ENCODE measurements around the gene PPP1R14C.

Gene PPP1R14C

GRCh38 chr6:150256618-150257272, 113.9 kb downstream of the PPP1R14C start:
- DNase-seq: no peak
- in situ Hi-C loops (cut with MboI; ENCODE audit: low pct_unique_long_range_greater_than_20kb, low sequenced_read_pairs): no loop called here

- in situ Hi-C loops (cut with MboI; ENCODE audit: low pct_unique_long_range_greater_than_20kb, low sequenced_read_pairs): no loop called here
- no peak for DNase-seq
Observed at GRCh38 chr6:150258381-150258780, 115.5 kb downstream of the PPP1R14C start.

GRCh38 chr6:150260931-150261330, 118.1 kb downstream of the PPP1R14C start:
- in situ Hi-C loops (cut with MboI; ENCODE audit: low pct_unique_long_range_greater_than_20kb, low sequenced_read_pairs): no loop called here
- no peak for DNase-seq

GRCh38 chr6:150261997-150262697, 119.3 kb downstream of the PPP1R14C start:
- no peak for DNase-seq

GRCh38 chr6:150263765-150264404, 121.0 kb downstream of the PPP1R14C start:
- in situ Hi-C loops (cut with MboI; ENCODE audit: low pct_unique_long_range_greater_than_20kb, low sequenced_read_pairs): no loop called here
- no peak for DNase-seq

More at GRCh38 chr6:150261997-150262697, 119.3 kb downstream of the PPP1R14C start:
- in situ Hi-C loops (cut with MboI; ENCODE audit: low pct_unique_long_range_greater_than_20kb, low sequenced_read_pairs): no loop called here

GRCh38 chr6:150266309-150266708, 123.5 kb downstream of the PPP1R14C start:
- in situ Hi-C loops (cut with MboI; ENCODE audit: low pct_unique_long_range_greater_than_20kb, low sequenced_read_pairs): no loop called here
- DNase-seq: no peak

- no peak for DNase-seq
- in situ Hi-C loops (cut with MboI; ENCODE audit: low pct_unique_long_range_greater_than_20kb, low sequenced_read_pairs): no loop called here
Observed at GRCh38 chr6:150266963-150267685, 124.3 kb downstream of the PPP1R14C start.

- in situ Hi-C loops (cut with MboI; ENCODE audit: low pct_unique_long_range_greater_than_20kb, low sequenced_read_pairs): no loop called here
- DNase-seq: peak; percentile 8
Observed at GRCh38 chr6:150267686-150268561, 125.1 kb downstream of the PPP1R14C start.

- DNase-seq: no peak
- in situ Hi-C loops (cut with MboI; ENCODE audit: low pct_unique_long_range_greater_than_20kb, low sequenced_read_pairs): no loop called here
Observed at GRCh38 chr6:150269130-150269856, 126.4 kb downstream of the PPP1R14C start.

GRCh38 chr6:150269857-150270223, 127.0 kb downstream of the PPP1R14C start:
- in situ Hi-C loops (cut with MboI; ENCODE audit: low pct_unique_long_range_greater_than_20kb, low sequenced_read_pairs): no loop called here
- no peak for DNase-seq

- DNase-seq: no peak
- in situ Hi-C loops (cut with MboI; ENCODE audit: low pct_unique_long_range_greater_than_20kb, low sequenced_read_pairs): no loop called here
Observed at GRCh38 chr6:150270330-150271052, 127.6 kb downstream of the PPP1R14C start.

- no peak for DNase-seq
- in situ Hi-C loops (cut with MboI; ENCODE audit: low pct_unique_long_range_greater_than_20kb, low sequenced_read_pairs): no loop called here
Observed at GRCh38 chr6:150271172-150271500, 128.3 kb downstream of the PPP1R14C start.

GRCh38 chr6:150271501-150272263, 128.8 kb downstream of the PPP1R14C start:
- DNase-seq: peak; percentile 43
- in situ Hi-C loops (cut with MboI; ENCODE audit: low pct_unique_long_range_greater_than_20kb, low sequenced_read_pairs): no loop called here

GRCh38 chr6:150272264-150272975, 129.6 kb downstream of the PPP1R14C start:
- in situ Hi-C loops (cut with MboI; ENCODE audit: low pct_unique_long_range_greater_than_20kb, low sequenced_read_pairs): no loop called here
- DNase-seq: no peak

- DNase-seq: no peak
- in situ Hi-C loops (cut with MboI; ENCODE audit: low pct_unique_long_range_greater_than_20kb, low sequenced_read_pairs): no loop called here
Observed at GRCh38 chr6:150272976-150273315, 130.1 kb downstream of the PPP1R14C start.

GRCh38 chr6:150273457-150274309, 130.8 kb downstream of the PPP1R14C start:
- in situ Hi-C loops (cut with MboI; ENCODE audit: low pct_unique_long_range_greater_than_20kb, low sequenced_read_pairs): no loop called here
- no peak for DNase-seq

All from KBM-7 (cell line).